ENCODE measurements around the gene SERAC1.
A peak's percentile ranks its signal among the peaks of the same experiment; 100 is the strongest.

Gene SERAC1

GRCh38 chr6:158095031-158095430 lies 73.0 kb downstream of the SERAC1 start:
- Mint-ChIP-seq H3K36me3 (ENCODE audit: insufficient read depth) (peaks cover 31% of the 10 kb centered on the region), H3K4me1 (ENCODE audit: low read depth in 2 of 2) (no peaks in the 10 kb centered on the region), H3K4me3 (no peak overlapping the region), H3K27me3 (no peaks in the 10 kb centered on the region), H3K27ac (no peak overlapping the region), H3K9me3 (no peaks in the 10 kb centered on the region)
- DNase-seq = no peak
- ATAC-seq (replicated peaks) = no peak

DNA sequence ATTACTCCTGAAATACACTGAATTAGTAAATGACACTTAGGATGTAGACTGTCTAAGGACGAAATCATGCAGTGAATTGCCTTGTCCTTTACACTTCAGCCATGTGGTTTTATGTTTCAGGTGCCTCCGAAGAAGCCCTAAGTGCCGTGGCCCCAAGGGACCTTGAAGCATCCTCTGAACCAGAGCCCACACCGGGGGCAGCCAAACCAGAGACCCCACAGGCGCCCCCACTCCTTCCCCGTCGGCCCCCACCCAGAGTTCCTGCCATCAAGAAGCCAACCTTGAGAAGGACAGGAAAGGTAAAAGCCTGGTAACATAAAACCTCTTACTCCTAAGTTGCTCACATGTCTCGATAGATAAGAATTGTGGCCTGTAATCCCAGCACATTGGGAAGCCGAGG lies 75.3 kb downstream of the SERAC1 start:
- DNase-seq (no peak), ATAC-seq (replicated peaks) (no peak)
- Mint-ChIP-seq H3K9me3 (no peaks in the 10 kb centered on the region), H3K27ac (no peak overlapping the region), H3K36me3 (ENCODE audit: insufficient read depth) (peaks cover 44% of the 10 kb centered on the region), H3K4me3 (no peak overlapping the region), H3K4me1 (ENCODE audit: low read depth in 2 of 2) (no peaks in the 10 kb centered on the region), H3K27me3 (no peaks in the 10 kb centered on the region)

GRCh38 chr6:158087224-158087867 lies 80.7 kb downstream of the SERAC1 start:
- Mint-ChIP-seq H3K9me3 (no peaks in the 10 kb centered on the region), H3K4me1 (ENCODE audit: low read depth in 2 of 2) (no peaks in the 10 kb centered on the region), H3K27ac (peak overlapping the region in 1 of 2 donors; percentile 23), H3K36me3 (ENCODE audit: insufficient read depth) (peaks cover 70% of the 10 kb centered on the region), H3K4me3 (no peak overlapping the region), H3K27me3 (no peaks in the 10 kb centered on the region)
- ATAC-seq (replicated peaks) (no peak), DNase-seq (no peak)

DNA sequence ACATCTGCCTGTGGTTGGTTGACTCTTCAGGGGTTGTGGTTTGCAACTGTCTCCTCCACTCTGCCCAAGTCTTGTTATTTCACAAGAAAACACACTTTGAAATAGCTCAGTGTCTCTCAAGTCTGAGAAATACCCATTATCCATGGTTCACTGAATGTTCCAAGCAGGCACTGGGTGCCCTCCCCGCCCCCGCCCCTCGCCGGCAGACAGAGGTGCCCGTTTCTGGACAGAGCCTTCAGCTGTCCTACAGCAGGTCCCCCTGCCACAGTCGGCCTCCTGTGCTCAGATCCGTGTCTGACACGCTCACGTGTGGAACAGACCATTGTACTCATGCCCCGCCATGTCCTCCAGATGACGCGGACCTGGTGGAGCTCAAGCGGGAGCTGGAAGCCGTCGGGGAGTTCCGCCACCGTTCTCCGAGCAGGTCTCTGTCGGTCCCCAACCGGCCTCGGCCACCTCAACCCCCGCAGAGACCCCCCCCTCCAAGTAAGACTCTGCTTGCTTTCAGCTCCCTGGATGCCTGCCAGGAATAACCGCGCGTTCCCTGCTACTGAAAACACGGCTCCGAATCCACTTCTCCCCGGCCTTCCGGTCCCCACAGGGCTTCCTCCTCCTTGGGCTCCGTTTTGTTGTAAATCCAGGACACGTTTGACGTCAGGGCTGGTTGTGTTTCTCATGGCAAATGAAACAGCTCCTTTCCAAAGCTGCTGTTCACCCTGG lies 81.4 kb downstream of the SERAC1 start:
- Mint-ChIP-seq H3K4me1 (ENCODE audit: low read depth in 2 of 2) (peaks cover 0 to 2% of the 10 kb centered on the region in 2 donors), H3K27ac (peak overlapping the region in 1 of 2 donors; percentile 23), H3K36me3 (ENCODE audit: insufficient read depth) (peaks cover 69% of the 10 kb centered on the region), H3K9me3 (no peaks in the 10 kb centered on the region), H3K4me3 (no peak overlapping the region), H3K27me3 (no peaks in the 10 kb centered on the region)
- ATAC-seq (replicated peaks) = no peak
- no peak for DNase-seq

DNA sequence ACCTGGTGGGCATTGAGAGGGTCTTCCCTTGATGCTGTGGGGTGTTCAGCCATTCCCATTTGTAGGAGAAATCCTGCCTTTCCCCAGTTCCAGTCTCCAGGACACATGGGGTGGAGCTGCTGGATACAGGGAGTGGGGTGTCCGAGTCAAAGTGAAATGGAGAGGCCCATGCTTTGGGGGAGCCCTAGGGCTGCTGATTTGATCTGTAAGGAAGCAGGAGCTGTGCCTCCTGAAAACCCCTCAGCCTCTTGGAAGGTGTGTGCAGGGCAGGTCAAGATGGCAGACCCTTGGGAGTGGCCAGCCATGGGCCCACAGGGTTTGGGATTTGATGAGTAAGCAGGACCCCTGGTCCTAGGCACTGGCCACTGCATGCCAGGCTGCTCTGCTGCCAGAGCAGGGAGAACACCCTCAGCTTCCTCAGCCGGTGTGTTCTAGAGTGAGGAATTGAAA lies 82.0 kb downstream of the SERAC1 start:
- DNase-seq (no peak), ATAC-seq (replicated peaks) (no peak)
- H3K27ac Mint-ChIP-seq = peak overlapping the region in 1 of 2 donors; percentile 59
- no peaks in the 10 kb centered on the region for H3K9me3 Mint-ChIP-seq
- no peak overlapping the region for H3K4me3 Mint-ChIP-seq
- H3K4me1 Mint-ChIP-seq (ENCODE audit: low read depth in 2 of 2) = peaks cover 0 to 2% of the 10 kb centered on the region in 2 donors
- peaks cover 73% of the 10 kb centered on the region for H3K36me3 Mint-ChIP-seq (ENCODE audit: insufficient read depth)
- H3K27me3 Mint-ChIP-seq = no peaks in the 10 kb centered on the region

GRCh38 chr6:158085261-158086053 lies 82.6 kb downstream of the SERAC1 start:
- Mint-ChIP-seq H3K4me3 (no peak overlapping the region), H3K27ac (peak overlapping the region in 1 of 2 donors; percentile 59), H3K27me3 (no peaks in the 10 kb centered on the region), H3K9me3 (no peaks in the 10 kb centered on the region), H3K4me1 (ENCODE audit: low read depth in 2 of 2) (peaks cover 0 to 2% of the 10 kb centered on the region in 2 donors), H3K36me3 (ENCODE audit: insufficient read depth) (peaks cover 80% of the 10 kb centered on the region)
- ATAC-seq (replicated peaks) (no peak), DNase-seq (no peak)

GRCh38 chr6:158083455-158084325 lies 84.4 kb downstream of the SERAC1 start:
- DNase-seq = no peak
- H3K27me3 Mint-ChIP-seq = no peaks in the 10 kb centered on the region
- peak overlapping the region in 1 of 2 donors; percentile 22 for H3K27ac Mint-ChIP-seq
- no peaks in the 10 kb centered on the region for H3K9me3 Mint-ChIP-seq
- peaks cover 0 to 2% of the 10 kb centered on the region in 2 donors for H3K4me1 Mint-ChIP-seq (ENCODE audit: low read depth in 2 of 2)
- no peak for ATAC-seq (replicated peaks)
- H3K36me3 Mint-ChIP-seq (ENCODE audit: insufficient read depth) = peaks cover 76% of the 10 kb centered on the region
- no peak overlapping the region for H3K4me3 Mint-ChIP-seq

GRCh38 chr6:158081657-158081935 lies 86.5 kb downstream of the SERAC1 start:
- Mint-ChIP-seq H3K27ac (no peak overlapping the region), H3K4me3 (no peak overlapping the region), H3K27me3 (no peaks in the 10 kb centered on the region), H3K9me3 (no peaks in the 10 kb centered on the region), H3K4me1 (ENCODE audit: low read depth in 2 of 2) (peaks cover 0 to 2% of the 10 kb centered on the region in 2 donors), H3K36me3 (ENCODE audit: insufficient read depth) (peaks cover 69% of the 10 kb centered on the region)
- ATAC-seq (replicated peaks) = no peak
- DNase-seq = no peak

- H3K4me3 Mint-ChIP-seq = no peak overlapping the region
- H3K27ac Mint-ChIP-seq = peak overlapping the region in 1 of 2 donors; percentile 42
- DNase-seq = no peak
- ATAC-seq (replicated peaks) = no peak
- H3K27me3 Mint-ChIP-seq = no peaks in the 10 kb centered on the region
- H3K4me1 Mint-ChIP-seq (ENCODE audit: low read depth in 2 of 2) = peaks cover 0 to 2% of the 10 kb centered on the region in 2 donors
- H3K9me3 Mint-ChIP-seq = no peaks in the 10 kb centered on the region
- H3K36me3 Mint-ChIP-seq (ENCODE audit: insufficient read depth) = peaks cover 73% of the 10 kb centered on the region
These were observed 87.0 kb downstream of the SERAC1 start for GRCh38 chr6:158080849-158081656.

GRCh38 chr6:158078320-158078719 lies 89.7 kb downstream of the SERAC1 start:
- Mint-ChIP-seq H3K4me1 (ENCODE audit: low read depth in 2 of 2) (peaks cover 0 to 2% of the 10 kb centered on the region in 2 donors), H3K36me3 (ENCODE audit: insufficient read depth) (peaks cover 54% of the 10 kb centered on the region), H3K9me3 (no peaks in the 10 kb centered on the region), H3K27ac (no peak overlapping the region), H3K27me3 (no peaks in the 10 kb centered on the region), H3K4me3 (no peak overlapping the region)
- DNase-seq = no peak
- no peak for ATAC-seq (replicated peaks)

DNA sequence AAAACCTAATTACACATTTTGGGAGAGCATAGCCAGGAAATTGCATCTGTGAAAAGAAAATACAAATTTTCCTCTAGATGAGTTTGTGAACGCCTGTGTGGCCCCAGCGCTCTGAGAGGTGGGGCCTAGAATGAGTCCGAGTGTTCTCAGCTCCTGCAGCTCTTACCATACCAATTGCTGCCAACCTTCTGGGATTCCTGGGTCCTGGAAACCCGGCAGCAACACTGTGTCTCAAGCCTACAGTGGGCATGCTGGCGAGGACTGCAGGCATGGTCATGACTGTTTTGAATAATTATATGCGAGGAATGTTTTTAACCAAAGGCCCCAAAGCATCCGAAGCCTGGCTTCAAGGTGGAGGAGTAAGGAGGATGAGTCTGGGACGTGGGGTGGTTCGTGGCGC lies 90.4 kb downstream of the SERAC1 start:
- no peaks in the 10 kb centered on the region for H3K27me3 Mint-ChIP-seq
- no peak overlapping the region for H3K27ac Mint-ChIP-seq
- ATAC-seq (replicated peaks) (no peak), DNase-seq (no peak)
- H3K4me1 Mint-ChIP-seq (ENCODE audit: low read depth in 2 of 2) = peaks cover 0 to 2% of the 10 kb centered on the region in 2 donors
- peaks cover 48% of the 10 kb centered on the region for H3K36me3 Mint-ChIP-seq (ENCODE audit: insufficient read depth)
- H3K9me3 Mint-ChIP-seq = no peaks in the 10 kb centered on the region
- H3K4me3 Mint-ChIP-seq = no peak overlapping the region

DNA sequence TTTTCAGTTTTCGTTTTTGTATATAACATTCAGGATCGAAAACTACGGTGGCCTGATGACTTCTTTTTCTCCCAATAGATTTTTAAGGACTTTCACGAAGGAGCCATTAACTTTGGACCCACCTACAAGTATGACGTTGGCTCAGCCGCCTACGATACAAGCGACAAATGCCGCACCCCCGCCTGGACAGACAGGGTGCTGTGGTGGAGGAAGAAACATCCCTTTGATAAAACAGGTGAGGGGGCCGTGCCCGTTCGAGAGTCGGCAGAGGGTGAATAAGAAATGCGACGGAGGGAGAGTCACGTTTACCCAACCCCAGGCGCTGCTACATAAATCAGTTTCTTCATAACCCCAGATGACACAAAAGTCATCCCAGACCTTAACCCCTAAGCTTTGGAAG lies 91.5 kb downstream of the SERAC1 start:
- H3K4me1 Mint-ChIP-seq (ENCODE audit: low read depth in 2 of 2) = peaks cover 4 to 5% of the 10 kb centered on the region in 2 donors
- DNase-seq = no peak
- H3K27me3 Mint-ChIP-seq = no peaks in the 10 kb centered on the region
- ATAC-seq (replicated peaks) = no peak
- peaks cover 38% of the 10 kb centered on the region for H3K36me3 Mint-ChIP-seq (ENCODE audit: insufficient read depth)
- H3K4me3 Mint-ChIP-seq = no peak overlapping the region
- no peak overlapping the region for H3K27ac Mint-ChIP-seq
- no peaks in the 10 kb centered on the region for H3K9me3 Mint-ChIP-seq

Data from effector memory CD8-positive, alpha-beta T cell (primary cell).